COLO668 (cell line): ENCODE measurements around the gene SVBP.

Experiments
- DNase-seq: peaks from one replicate; lab custom pipeline; 2025; ENCODE audit not compliant: unreplicated experiment; lab: John Stamatoyannopoulos, UW

The SVBP gene

DNA sequence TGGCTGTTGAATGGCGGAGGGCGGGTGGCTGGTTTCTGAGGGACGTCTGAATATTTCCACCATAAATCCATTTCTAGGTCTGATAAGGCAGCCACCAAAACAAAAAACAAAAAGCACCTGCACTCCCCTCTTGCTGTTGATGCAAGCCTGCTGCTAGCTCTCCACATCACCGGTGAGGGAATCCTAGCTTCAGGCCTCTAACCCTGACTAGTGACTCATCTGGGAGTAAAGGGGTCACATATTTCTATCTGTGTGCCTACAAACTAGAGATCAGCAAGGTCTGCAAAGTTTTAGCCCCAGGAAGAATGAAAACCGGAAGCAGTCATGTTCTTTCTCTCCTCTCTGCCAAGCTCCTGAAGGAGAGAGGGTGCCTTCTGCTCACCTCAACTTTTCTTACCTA lies 10.6 kb downstream of the SVBP start:
- DNase-seq, result no peak

DNA sequence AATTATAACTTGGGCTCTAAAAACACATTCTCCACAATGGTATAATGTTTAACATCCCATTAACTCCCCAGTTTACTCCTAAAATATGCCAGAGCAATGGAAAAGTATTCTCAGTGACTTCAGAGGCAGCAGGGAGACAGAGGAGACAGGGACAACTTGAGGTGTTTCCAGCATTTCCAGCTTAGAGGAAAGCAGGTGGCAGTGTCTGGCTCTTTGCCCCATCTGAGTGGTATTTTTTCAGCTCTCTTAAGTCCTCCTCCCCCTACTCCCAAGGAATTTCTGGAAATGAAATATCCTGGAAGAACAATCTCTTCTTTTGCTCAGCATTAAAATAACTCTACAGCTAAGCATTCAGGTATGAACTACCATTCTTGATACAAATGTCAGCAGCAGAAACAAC lies 11.0 kb downstream of the SVBP start:
- DNase-seq, result no peak

DNA sequence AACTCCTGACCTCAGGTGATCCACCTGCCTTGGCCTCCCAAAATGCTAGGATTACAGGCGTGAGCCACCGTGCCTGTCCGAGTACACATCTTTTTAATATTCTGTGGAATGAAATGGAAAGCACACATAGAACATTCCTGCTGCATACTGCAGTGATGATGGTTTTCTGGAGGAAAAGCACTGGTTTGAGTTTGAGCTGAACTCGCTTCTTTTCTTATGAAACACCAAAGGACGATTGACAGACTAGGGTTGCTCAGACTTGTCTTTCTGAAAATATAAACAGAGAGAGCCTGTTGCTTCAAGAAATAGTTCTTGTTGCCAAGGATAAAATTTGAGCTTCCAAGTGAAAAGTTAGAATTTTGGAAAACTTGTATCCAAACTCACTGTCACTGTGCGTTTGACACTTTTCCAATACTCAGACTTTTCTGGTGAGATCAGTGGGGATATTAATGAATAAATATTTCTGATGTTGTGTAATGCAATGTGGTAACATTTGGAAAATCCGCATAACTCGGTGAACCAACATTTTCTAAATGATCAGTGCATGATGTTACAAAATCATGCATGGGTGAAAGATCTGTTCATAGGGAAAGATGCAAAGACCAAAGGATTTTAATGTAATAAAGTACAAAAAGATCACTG lies 15.2 kb downstream of the SVBP start:
- DNase-seq, result no peak

DNA sequence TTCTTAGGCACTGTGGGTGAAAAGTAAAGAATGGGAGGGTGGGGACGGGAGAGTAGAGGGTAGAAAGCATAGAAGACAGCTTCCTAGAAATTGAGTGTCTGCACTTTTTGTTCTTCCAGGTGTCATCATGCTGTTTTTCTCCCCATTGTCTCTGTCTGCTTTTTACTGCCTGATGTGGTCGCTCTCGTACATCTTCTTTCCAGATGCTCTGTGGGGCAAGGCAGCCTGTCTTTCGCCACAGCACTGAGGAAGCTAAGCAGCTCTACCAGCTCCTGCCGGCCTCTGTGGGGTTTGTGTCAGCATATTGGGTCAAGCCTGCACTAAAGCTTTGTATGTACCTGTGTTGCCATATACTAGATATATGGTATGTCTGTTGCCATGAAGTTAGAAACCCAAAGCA lies 19.2 kb downstream of the SVBP start:
- DNase-seq, result no peak

DNA sequence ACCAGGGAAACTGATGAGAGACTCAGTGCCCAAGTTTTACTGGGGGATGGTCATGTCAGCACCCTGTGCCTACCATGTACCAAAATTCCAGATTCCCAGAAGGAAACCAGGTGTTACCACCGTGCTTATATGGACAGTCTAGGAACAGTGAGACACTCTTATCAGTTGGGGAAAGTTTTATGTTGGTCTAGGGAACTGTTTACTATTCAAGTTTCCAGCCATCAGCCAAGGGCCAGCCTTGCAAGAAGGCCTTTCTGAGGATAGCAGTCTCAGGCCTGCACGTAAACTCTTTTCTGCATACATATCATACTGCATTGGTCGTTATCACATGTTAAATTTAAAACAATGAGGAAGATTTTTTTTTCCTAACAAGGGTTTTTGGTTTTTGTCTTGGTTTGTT lies 19.8 kb downstream of the SVBP start:
- DNase-seq, result no peak

DNA sequence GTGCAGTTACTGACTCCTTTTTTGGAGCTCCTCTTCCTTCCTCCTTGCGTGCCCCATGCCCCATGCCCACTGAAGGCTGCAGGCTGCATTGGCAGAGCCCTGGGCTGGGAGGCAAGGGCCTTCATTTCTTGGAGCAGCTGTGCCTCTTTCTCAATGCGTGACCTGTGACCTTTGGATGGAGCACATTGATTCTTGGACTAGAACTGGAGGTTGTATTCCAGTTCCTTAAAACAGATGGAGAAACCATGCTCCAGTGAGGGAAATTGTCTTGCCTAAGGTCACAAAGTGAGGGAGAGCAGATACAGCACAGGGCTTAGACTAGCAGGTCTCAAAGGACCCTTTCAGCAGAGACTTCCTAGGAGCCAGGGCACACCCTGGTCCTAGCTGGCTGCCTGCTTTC lies 23.4 kb downstream of the SVBP start:
- no peak for DNase-seq

DNA sequence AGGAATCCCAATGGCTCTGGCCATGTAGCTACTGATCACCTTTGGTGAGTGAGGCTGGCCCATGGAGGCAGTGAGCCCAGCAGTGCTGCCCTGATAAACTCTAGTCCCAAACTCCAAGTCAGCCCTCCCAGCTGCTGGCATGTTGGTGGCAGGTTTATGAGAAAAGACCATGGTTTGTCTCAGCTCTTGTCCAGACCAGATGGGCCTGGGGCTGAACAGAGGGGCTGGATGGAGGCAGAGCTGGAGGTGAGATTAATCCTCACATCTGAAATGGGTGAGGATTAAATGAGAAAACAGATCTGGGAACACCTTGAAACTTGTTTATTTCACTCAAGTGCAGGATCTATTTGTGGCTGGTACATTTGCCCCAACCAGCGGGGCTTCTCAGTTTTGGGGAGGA lies 29.2 kb downstream of the SVBP start:
- DNase-seq, result no peak

DNA sequence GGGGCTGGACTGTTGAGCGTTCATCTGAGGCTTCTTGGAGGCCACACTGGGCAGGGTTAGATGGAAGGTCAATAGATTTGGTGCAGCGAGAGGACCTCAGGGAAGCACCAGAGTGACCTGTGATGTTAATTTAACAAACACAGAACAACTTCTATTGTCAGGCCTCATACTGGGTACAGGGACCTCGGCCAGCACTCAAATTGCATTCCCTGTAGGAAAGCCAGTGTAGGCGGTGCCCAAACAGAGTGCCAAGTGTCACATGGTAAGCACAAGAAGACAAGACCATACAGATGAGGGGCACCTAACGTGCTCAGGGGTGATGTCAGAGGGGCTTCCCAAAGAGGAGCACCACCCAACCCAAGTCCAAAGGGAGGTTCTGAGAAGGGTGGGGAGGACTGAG lies 31.1 kb downstream of the SVBP start:
- DNase-seq, result no peak

DNA sequence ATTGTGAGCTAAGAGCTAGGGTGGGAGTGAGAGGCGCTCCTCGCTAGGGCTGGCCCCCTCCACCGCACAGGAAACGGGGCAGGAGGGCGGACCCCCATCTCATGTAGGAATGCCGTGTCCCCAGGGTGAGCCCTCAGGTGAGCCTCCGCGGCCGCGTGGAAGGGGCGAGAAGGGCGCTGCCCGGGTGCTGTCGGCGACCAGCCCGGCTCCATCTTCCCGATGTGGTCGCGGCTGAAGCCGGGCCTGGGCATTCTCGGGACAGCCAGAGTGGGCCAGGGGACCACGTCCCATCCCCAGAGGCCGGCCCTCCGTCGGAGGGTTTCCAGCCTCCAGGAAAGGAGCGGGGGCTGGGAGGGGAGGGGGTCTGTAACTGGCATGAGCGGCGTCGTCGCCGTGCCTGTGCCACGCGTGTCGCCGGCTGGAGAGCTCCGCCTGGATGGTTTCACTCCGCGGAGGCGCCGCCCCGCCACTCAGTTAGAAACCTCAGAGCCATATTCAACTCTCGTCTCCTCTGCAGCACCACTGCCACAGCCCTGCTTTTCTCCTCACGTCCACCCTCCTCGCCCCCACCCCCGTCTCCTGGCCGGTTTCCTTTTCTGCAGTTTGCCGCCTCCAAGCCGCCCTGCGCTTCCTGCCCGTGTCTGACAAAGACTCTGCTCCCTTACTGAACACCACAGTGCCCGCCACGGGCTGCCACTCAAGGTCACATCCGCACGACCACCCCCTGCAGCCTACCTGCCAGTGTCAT lies 32.1 kb downstream of the SVBP start, which contains the start of gene TMEM269:
Gene TMEM269, plus strand, starts transcription at position 46 of the 748 bp plus-strand sequence. CDS start 4,903 bp downstream, outside the sequence.
- DNase-seq, result no peak

DNA sequence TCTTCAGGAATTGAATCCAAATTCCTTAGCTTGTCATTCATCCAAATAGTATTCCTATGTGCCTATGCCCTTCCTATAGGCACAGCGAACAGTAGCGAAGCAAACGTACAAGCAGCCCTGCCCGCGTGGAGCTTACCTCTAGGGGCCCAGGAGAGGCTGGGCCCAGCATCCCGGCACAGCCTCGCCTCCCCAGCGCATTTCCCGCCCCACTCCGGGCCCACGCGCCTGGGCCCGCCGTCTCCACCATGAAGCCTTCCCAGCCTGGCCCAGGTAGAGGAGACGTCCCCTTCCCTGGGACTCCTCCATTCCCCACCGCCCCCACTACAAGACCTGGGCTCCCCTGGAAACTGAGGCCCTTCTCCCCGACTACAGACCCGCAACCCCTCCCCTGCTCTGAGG lies 32.7 kb downstream of the SVBP start:
- no peak for DNase-seq

DNA sequence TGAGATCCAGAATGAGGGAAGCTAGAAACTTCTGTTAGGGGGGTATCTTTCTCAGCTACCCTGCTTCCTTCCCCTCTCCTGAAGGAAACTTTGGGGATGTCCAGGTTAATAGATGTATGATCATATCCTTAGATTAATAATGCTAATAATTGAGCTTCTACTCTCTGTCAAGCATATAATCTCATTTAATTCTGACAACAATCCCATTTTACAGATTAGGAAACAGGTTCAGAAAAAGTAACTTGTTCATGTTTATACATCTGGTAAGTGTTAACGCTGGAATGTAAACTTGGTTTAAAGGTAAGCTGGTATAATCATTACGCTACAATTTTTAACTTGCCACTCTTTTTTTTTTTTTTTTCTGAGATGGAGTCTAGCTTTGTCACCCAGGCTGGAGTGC lies 34.1 kb downstream of the SVBP start:
- DNase-seq, result no peak

DNA sequence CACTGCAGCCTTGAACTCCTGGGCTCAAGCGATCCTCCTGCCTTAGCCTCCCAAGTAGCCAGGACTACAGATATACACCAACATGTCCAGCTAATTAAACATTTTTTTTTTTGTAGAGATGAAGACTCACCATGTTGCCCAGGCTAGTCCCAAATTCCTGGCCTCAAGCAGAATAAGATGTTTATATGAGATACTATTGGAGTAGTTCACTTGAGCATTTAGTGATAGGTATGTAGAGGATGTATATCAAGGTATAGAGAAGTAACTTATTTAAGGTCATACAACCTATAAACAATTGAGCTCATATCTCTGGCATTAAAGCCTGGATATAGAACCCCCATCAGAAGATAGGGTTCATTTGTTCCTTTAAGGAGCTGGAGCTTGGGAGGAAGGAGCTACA lies 37.0 kb downstream of the SVBP start:
- no peak for DNase-seq

DNA sequence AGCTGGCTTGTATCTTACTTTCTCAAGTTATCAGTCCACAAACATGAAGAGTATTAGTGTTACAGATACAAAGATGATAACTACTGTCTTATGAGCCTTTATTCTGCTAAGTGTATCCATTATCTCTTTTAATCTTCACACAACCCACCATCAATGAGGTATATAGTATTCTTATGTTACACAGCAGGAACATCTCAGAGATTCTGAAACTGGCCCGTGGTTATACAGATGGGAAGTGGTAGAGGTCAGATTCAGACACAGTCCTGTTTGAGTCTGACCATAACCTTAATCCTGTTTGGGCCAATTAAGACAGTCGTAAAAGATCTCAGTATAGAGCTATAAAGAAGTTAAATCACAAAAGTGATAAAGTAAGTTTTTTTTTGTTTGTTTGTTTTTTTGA lies 37.5 kb downstream of the SVBP start:
- no peak for DNase-seq

DNA sequence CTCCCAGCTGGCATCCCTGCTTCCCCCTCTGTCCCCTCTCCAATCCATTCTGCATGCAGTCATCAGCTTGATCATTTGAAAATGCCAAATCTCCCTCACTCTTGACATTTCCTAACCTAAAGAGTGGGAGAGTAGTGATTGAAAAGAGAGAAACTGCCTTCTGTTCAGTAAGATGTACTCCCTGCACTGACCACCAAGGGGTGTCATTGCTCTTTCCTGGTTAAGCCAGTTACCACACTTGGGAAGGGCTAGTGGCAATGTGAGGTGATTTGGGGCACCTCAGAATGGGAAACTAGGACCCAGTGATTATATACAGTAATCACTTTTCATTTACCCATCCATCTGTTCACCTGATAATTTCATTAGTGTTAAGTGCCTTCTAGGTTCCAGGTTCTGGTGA lies 39.3 kb downstream of the SVBP start:
- peak; percentile 48 for DNase-seq

DNA sequence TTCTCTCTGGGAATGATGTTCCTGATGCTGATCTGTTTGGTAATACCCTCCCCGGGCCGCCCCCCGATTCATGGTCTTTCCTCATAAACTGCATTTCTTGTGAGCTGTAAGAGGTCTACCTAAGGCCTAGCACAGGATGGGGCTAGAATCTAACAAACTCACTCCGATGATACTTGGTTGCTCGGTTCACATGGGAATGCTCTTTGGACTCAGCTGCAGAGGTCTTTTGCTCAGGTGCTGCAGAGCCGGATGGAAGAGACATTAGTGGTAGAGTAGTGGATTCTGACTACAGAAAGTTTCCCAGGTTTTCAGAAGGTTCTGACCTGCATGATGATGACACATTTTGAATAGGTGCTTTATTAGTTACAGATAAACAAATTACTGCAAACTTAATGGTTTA lies 40.7 kb downstream of the SVBP start:
- no peak for DNase-seq

DNA sequence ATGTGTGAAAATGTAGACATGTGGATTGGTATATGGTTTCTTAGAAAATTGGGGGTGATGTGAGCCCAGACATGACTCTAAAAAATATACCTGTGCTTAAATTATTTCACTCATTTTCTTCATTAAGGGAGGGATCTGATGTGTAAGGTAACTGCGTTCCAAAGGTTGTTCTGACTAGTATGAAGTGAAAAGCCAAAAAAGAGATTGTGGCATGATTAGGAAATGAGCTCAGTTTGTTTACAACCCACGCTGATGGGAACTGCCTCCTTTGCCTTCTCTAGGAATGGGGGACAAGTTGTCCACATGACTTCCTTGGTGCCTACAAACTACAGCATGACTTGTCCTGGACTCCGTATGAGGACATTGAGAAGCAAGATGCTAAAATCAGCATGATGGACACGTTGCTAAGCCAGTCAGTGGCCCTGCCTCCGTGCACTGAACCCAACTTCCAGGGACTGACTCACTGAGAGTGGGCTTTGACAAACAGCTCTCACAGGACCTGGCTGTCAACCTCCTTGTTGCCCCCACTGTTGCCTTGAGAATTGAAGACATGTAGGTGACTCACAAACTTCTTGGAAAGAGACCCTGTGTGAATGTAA lies 42.2 kb downstream of the SVBP start:
- DNase-seq, result no peak

DNA sequence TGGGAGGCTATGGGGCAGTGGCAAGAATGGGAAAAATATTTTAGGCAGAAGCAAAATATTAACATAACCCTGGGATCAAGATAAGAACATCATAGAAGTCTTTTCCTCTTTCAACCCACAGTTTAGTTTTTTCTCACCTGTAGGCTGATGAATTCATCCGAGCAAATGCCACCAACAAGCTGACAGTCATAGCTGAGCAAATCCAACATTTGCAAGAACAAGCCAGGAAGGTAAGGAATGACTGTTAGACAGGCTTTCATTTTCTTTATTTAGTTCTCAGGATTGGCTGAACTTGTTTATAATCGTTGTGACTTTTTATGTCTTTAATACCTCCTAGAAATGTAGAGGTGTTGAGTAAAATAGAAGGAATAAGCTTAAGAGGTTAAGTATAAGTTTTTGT lies 43.8 kb downstream of the SVBP start:
- DNase-seq, result no peak

DNA sequence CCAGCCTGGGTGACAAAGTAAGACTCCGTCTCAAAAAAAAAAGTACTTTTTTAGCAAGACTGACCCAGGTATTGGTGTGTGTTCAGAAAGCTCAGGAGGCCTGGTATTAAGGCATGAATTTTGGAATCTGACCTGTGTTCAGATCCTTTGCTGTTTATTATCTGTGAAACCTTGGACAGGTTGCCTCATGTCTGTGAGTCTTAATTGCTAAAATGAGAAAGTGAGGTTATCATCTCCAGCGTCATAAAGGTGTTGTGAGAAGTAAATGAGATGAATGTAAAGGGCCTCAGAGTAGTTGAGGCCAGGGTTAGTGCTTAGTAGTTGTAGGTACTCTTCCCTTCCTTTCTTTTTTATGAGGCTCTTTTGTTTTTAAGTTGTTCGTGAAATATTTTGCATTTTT lies 47.4 kb downstream of the SVBP start:
- no peak for DNase-seq

DNA sequence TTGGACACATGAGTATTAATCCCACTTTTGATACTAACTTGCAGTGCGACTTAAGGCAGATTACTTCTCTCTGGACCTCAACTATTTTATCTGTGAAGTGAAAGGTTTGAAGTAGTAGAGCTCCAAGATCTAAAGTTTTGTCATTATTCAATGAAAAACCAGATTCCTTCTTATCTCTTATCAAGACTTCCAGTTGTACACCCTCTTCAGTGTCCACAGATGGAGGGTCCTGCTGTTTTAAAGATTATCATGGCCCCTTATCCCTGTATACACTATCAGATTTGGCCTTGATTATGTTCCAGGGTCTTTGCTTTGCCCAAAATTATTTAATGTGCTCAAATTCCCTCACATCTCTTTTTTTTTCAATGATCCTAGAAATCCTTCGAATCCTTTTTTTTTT lies 49.0 kb downstream of the SVBP start:
- no peak for DNase-seq

DNA sequence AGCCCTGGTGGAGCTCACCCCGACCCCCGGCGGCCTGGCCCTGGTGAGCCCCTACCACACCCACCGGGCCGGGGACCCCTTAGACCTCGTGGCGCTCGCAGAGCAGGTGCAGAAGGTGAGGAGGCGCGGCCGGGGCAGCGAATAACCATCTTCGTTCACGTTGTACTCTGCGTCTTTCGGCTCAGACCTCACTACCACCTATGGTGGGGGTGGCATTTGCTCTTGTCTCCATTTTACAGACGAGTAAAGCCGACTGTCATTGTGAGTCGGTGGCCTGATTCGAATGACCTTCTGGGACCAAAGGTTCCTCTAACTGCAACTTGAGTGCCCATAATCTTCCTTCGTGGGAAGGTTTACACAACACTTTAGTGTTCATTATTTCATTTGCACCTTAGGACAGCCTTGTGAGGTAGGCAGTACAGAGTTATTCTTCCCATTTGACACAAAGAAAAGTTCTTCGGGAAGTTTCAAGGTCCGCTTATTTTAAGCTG lies 49.6 kb downstream of the SVBP start:
- no peak for DNase-seq

DNA sequence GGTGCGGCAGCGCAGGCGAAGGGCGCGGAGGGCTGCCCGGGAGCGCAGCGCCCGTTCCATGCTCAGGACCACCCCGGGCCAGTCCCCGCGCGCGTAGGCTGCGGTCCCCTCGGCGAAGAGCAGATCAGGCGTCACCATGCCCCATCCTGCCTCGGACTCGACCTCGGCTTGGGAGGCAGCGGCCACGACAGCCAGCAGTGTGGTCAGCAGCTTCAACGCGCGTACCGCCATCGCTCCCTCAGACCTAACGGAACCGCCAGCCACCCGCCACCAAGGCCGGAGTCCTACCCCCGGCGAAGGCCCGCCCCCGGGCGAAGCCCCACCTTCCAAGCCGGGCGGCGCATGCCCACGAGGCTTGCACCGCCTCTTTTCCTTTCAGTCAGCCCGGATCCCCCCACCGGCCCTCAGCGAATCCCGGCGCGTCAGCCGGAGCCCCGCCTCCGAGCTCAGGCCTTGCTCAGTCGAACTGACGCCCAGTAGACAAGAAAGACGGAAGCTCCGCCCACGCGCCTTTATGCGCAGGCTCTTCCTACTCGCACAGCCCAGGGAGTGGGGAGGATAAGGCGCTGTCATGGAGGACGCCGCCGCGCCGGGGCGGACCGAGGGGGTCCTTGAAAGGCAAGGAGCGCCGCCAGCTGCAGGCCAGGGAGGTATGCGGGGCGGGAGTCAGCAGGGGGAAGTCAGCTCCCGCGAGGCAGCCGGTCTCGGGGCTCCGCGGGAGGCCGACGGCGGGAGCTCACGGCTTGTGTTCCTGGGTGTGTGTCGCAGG lies 50.3 kb downstream of the SVBP start, which contains the start of the genes C1orf50 and P3H1:
Gene C1orf50, plus strand, starts transcription at position 509 of the 769 bp plus-strand sequence. Its CDS starts 63 bp downstream, at position 572.
Gene P3H1, minus strand, starts transcription at position 288 of the 769 bp plus-strand sequence. Its CDS starts 57 bp downstream, at position 231.
- DNase-seq, result peak; percentile 100
